Measurements from ENCODE around the gene IKBKE.

GRCh38 chr1:206521127-206521526 is 50.9 kb downstream of the IKBKE start:
- TF ChIP-seq CTCF (IDR thresholded peaks at IDR 0.05; ENCODE audit: low read depth, low read length, poor library complexity, severe bottlenecking) (no peak), EZH2phosphoT487 (IDR thresholded peaks at IDR 0.05; ENCODE audit: borderline replicate concordance, low read length) (no peak)

Data from DOHH2 (cell line).